HCT116 (cell line): ENCODE measurements around the gene LRRC3C. TPM values are rescaled to one million over a fixed set of nuclear protein-coding genes. Genes with fewer than 3 reads are reported as not detected.

ENCODE experiments used
- ATAC-seq: fragments of 200-7000 bp; cut with Tn5 transposase; 2 replicates; pipeline ENCODE4 v1.9.1; 2020; ENCODE audit warnings: mild to moderate bottlenecking, moderate library complexity
- BruUV-seq: library from RNA; stranded (reverse); fragments of 400-500 nt; replicated peaks from 2 replicates; lab custom pipeline; 2021; lab: Mats Ljungman, UMichigan
- CTCF ChIA-PET: fragments of 300-600 bp; sonication (Branson Sonifier 250); formaldehyde crosslinking; loops from one replicate; lab custom pipeline; 2021; ENCODE audit warnings: antibody characterized with exemption; lab: Charles Lee
- POLR2A ChIA-PET: fragments of 300-600, 350-600 bp; sonication (Branson Sonifier 250); formaldehyde crosslinking; loops from one replicate; lab custom pipeline; 2021; ENCODE audit warnings: antibody characterized with exemption; lab: Charles Lee
- RAD21 ChIA-PET, 2 experiments: fragments of 300-600 bp; sonication (Branson Sonifier 250); formaldehyde crosslinking; loops; one replicate each; lab custom pipeline; 2023; ENCODE audit warnings: low total read pairs in 2 of 2; ENCODE audit not compliant: uncharacterized antibody in 2 of 2, unreplicated experiment in 2 of 2, low non-redundant PET in 1 of 2; lab: Charles Lee
- DNase-seq: peaks from one replicate; pipeline ENCODE4 v3.0.0-alpha.2; 2010; ENCODE audit warnings: low read depth, low spot score
- H2AFZ ChIP-seq: fragments of 200-600 bp; shearing (Covaris generic), sonication (generic); 2 replicates; pipeline ENCODE4 v1.6.1; 2017; ENCODE audit warnings: low read depth, mixed run types, mixed read lengths, antibody characterized with exemption, low read length; ENCODE audit not compliant: poor library complexity, severe bottlenecking
- H3K27ac ChIP-seq: 2 replicates; pipeline ENCODE4 v1.5.1; 2012; ENCODE audit warnings: low read depth, low read length
- H3K27me3 ChIP-seq: fragments of 200-600 bp; sonication (generic); 2 replicates; pipeline ENCODE4 v1.6.1; 2016; ENCODE audit warnings: mixed run types, low read length, mixed read lengths; ENCODE audit not compliant: insufficient read depth
- H3K36me3 ChIP-seq, 2 experiments: fragments of 200-500 bp in 1 of 2; fragments of 200-600 bp in 1 of 2; sonication (Bioruptor generic) in 1 of 2; sonication (generic) in 1 of 2; 2 replicates each; pipeline versions ENCODE4 v1.5.1 to v1.6.1; 2014 to 2016; ENCODE audit warnings: low read length in 2 of 2, inconsistent platforms in 1 of 2, mixed read lengths in 1 of 2, mixed run types in 1 of 2; ENCODE audit not compliant: insufficient read depth in 2 of 2, control insufficient read depth in 1 of 2
- H3K4me1 ChIP-seq, 2 experiments: fragments of 200-600 bp in 1 of 2; sonication (generic) in 1 of 2; 2 replicates each; pipeline versions ENCODE4 v1.5.1 to v1.6.1; 2012 to 2017; ENCODE audit warnings: low read length in 2 of 2, inconsistent platforms in 1 of 2, mild to moderate bottlenecking in 1 of 2, mixed read lengths in 1 of 2, mixed run types in 1 of 2, moderate library complexity in 1 of 2; ENCODE audit not compliant: insufficient read depth in 2 of 2, control insufficient read depth in 1 of 2
- H3K4me2 ChIP-seq: fragments of 200-600 bp; sonication (generic); 2 replicates; pipeline ENCODE4 v1.6.1; 2017; ENCODE audit warnings: mixed run types, low read length, mixed read lengths
- H3K4me3 ChIP-seq, 2 experiments: fragments of 200-600 bp in 1 of 2; sonication (generic) in 1 of 2; replicated peaks in 1 of 2; 2 replicates each; pipeline ENCODE4 v1.5.1; 2011 to 2016; ENCODE audit warnings: low read length in 2 of 2, control low read depth in 1 of 2, low read depth in 1 of 2, mild to moderate bottlenecking in 1 of 2, mixed read lengths in 1 of 2, mixed run types in 1 of 2
- H3K79me2 ChIP-seq: fragments of 200-600 bp; sonication (generic); 2 replicates; pipeline ENCODE4 v1.6.1; 2017; ENCODE audit warnings: mild to moderate bottlenecking, mixed run types, low read length, moderate library complexity, mixed read lengths; ENCODE audit not compliant: insufficient read depth
- H3K9ac ChIP-seq: fragments of 200-600 bp; sonication (generic); 2 replicates; pipeline ENCODE4 v1.6.1; 2016; ENCODE audit warnings: low read length, mixed read lengths
- H3K9me2 ChIP-seq: fragments of 200-600 bp; sonication (generic), shearing (Covaris generic); 2 replicates; pipeline ENCODE4 v1.6.1; 2017; ENCODE audit warnings: mixed run types, mild to moderate bottlenecking, moderate library complexity; ENCODE audit not compliant: insufficient read depth
- H3K9me3 ChIP-seq, 2 experiments: fragments of 200-500 bp in 1 of 2; fragments of 200-600 bp in 1 of 2; sonication (Bioruptor generic) in 1 of 2; sonication (generic) in 1 of 2; 2 replicates each; pipeline ENCODE4 v1.6.1; 2014 to 2017; ENCODE audit warnings: low read length in 2 of 2, mixed read lengths in 2 of 2, inconsistent platforms in 1 of 2, low read depth in 1 of 2, mild to moderate bottlenecking in 1 of 2, mixed run types in 1 of 2, moderate library complexity in 1 of 2; ENCODE audit not compliant: control insufficient read depth in 1 of 2, insufficient read depth in 1 of 2
- H4K20me1 ChIP-seq: fragments of 200-600 bp; sonication (generic), shearing (Covaris generic); 2 replicates; pipeline ENCODE4 v1.6.1; 2017; ENCODE audit warnings: mixed run types, mild to moderate bottlenecking, moderate library complexity; ENCODE audit not compliant: insufficient read depth
- CBX3 ChIP-seq: IDR thresholded peaks from 2 replicates; pipeline ENCODE4 v1.6.1; 2012; ENCODE audit warnings: low read depth
- CEBPB ChIP-seq: IDR thresholded peaks from 2 replicates; pipeline ENCODE4 v1.6.1; 2012; ENCODE audit warnings: low read depth
- EGR1 ChIP-seq: IDR thresholded peaks from 2 replicates; pipeline ENCODE4 v1.6.1; 2012; ENCODE audit warnings: low read depth
- ELF1 ChIP-seq: IDR thresholded peaks from 2 replicates; pipeline ENCODE4 v1.6.1; 2012; ENCODE audit warnings: low read depth, borderline replicate concordance
- EZH2 ChIP-seq: fragments of 200-600 bp; sonication (generic); IDR thresholded peaks from 2 replicates; pipeline ENCODE4 v1.6.1; 2017; ENCODE audit warnings: antibody characterized with exemption, mixed run types
- EZH2phosphoT487 ChIP-seq: fragments of 200-600 bp; IDR thresholded peaks from 2 replicates; pipeline ENCODE4 v1.6.1; 2018; ENCODE audit warnings: antibody characterized with exemption, borderline replicate concordance
- JUND ChIP-seq: IDR thresholded peaks from 2 replicates; pipeline ENCODE4 v1.6.1; 2012
- MAX ChIP-seq: IDR thresholded peaks from 2 replicates; pipeline ENCODE4 v1.6.1; 2012
- POLR2A ChIP-seq: IDR thresholded peaks from 2 replicates; pipeline ENCODE4 v1.7.0; 2011; ENCODE audit warnings: borderline replicate concordance; ENCODE audit not compliant: insufficient read depth, insufficient read length; ENCODE audit errors: extremely low read depth
- RAD21 ChIP-seq: IDR thresholded peaks from 2 replicates; pipeline ENCODE4 v1.6.1; 2012; ENCODE audit warnings: low read depth, mild to moderate bottlenecking
- REST ChIP-seq: IDR thresholded peaks from 2 replicates; pipeline ENCODE4 v1.6.1; 2012; ENCODE audit warnings: low read depth
- SIN3A ChIP-seq: IDR thresholded peaks from 2 replicates; pipeline ENCODE4 v1.6.1; 2012; ENCODE audit warnings: low read depth
- SP1 ChIP-seq: IDR thresholded peaks from 2 replicates; pipeline ENCODE4 v1.6.1; 2012; ENCODE audit warnings: low read depth
- SRF ChIP-seq: IDR thresholded peaks from 2 replicates; pipeline ENCODE4 v1.6.1; 2012; ENCODE audit warnings: low read depth
- YY1 ChIP-seq: IDR thresholded peaks from 2 replicates; pipeline ENCODE4 v1.6.1; 2011; ENCODE audit warnings: low read length, low read depth, moderate library complexity, mild to moderate bottlenecking; ENCODE audit not compliant: insufficient replicate concordance; ENCODE audit errors: extremely low read depth
- intact Hi-C: fragments of 100-400 bp; cut with micrococcal nuclease; formaldehyde crosslinking; loops from 2 replicates; pipeline ENCODE4 v1.10.0; 2022
- total RNA-seq: library from RNA; stranded (reverse); gene quantifications from one replicate; pipeline ENCODE4 v1.2.1, GENCODE V29; 2021; ENCODE audit not compliant: unreplicated experiment
- TF ChIP-seq, protein P1 (sequence below): IDR thresholded peaks from 2 replicates; pipeline ENCODE4 v1.6.1; 2011; ENCODE audit warnings: mild to moderate bottlenecking, low read length, moderate library complexity; ENCODE audit not compliant: insufficient replicate concordance; ENCODE audit errors: extremely low read depth
- TF ChIP-seq, protein P2 (sequence below), 3 experiments: fragments of 200-600 bp in 1 of 3; sonication (generic) in 1 of 3; IDR thresholded peaks in 2 of 3; conservative IDR thresholded peaks in 1 of 3; 2 replicates each; pipeline ENCODE4 v1.5.1; 2012 to 2017; ENCODE audit warnings: low read depth in 2 of 3, low read length in 2 of 3, antibody characterized with exemption in 1 of 3, borderline replicate concordance in 1 of 3, control low read depth in 1 of 3, mild to moderate bottlenecking in 1 of 3, mixed read lengths in 1 of 3, mixed run types in 1 of 3, moderate library complexity in 1 of 3; ENCODE audit not compliant: insufficient read depth in 1 of 3
- TF ChIP-seq, protein P3 (sequence below): IDR thresholded peaks from 2 replicates; pipeline ENCODE4 v1.6.1; 2012

LRRC3C gene
- total RNA-seq, 1 experiment from 2014 or later, result not detected

DNA sequence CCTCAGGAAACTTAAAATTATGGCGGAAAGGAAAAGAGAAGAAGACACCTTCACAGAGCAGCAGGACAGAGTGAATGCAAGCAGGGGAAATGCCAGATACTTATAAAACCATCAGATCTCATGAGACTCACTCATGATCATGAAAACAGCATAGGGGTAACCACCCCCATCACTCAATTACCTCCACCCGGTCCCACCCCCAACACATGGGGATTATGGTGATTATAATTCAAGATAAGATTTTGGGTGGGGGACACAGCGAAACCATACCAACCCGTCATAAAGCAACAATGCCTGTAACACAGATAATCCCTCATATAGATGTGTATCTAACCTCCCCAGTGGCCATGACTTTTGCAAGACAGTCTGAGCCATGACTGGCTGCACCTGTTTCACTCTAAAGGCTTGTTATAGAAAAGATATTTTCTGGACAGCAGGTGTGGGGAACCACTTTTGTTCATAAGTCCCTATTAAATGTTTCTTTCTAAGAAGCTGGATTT is 28.2 kb downstream of the LRRC3C start:
- Histone ChIP-seq H3K9ac (no peak overlapping the region), H3K4me1 (peaks cover 15 to 27% of the 10 kb centered on the region in 2 experiments), H2AFZ (no peak overlapping the region), H3K9me2 (no peaks in the 10 kb centered on the region), H3K79me2 (no peaks in the 10 kb centered on the region), H3K27ac (no peak overlapping the region), H3K4me3 (no peak overlapping the region), H4K20me1 (no peaks in the 10 kb centered on the region), H3K27me3 (no peaks in the 10 kb centered on the region), H3K9me3 (no peaks in the 10 kb centered on the region), H3K36me3 (no peaks in the 10 kb centered on the region), H3K4me2 (no peak overlapping the region)
- no peak for ATAC-seq
- ChIA-PET RAD21 (interaction anchor here in 1 of 2 experiments (0.5 kb wide), 1 partner anchor 236 kb away, joined by 3 read pairs; no protein-coding TSS in a partner anchor), CTCF (interaction anchor here (1.0 kb wide), 1 partner anchor 25 kb away, joined by 4 read pairs; the partner anchor contains the start of gene PSMD3), POLR2A (no interaction called here)
- TF ChIP-seq ELF1 (no peak), EGR1 (no peak), MAX (no peak), EZH2phosphoT487 (no peak), CEBPB (no peak), SRF (no peak), SIN3A (no peak), REST (no peak), POLR2A (no peak), YY1 (no peak), SP1 (no peak), EZH2 (no peak), CBX3 (no peak), RAD21 (no peak), JUND (no peak)
- TF ChIP-seq, protein P1, sequence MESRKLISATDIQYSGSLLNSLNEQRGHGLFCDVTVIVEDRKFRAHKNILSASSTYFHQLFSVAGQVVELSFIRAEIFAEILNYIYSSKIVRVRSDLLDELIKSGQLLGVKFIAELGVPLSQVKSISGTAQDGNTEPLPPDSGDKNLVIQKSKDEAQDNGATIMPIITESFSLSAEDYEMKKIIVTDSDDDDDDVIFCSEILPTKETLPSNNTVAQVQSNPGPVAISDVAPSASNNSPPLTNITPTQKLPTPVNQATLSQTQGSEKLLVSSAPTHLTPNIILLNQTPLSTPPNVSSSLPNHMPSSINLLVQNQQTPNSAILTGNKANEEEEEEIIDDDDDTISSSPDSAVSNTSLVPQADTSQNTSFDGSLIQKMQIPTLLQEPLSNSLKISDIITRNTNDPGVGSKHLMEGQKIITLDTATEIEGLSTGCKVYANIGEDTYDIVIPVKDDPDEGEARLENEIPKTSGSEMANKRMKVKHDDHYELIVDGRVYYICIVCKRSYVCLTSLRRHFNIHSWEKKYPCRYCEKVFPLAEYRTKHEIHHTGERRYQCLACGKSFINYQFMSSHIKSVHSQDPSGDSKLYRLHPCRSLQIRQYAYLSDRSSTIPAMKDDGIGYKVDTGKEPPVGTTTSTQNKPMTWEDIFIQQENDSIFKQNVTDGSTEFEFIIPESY, result no peak
- TF ChIP-seq, protein P2, sequence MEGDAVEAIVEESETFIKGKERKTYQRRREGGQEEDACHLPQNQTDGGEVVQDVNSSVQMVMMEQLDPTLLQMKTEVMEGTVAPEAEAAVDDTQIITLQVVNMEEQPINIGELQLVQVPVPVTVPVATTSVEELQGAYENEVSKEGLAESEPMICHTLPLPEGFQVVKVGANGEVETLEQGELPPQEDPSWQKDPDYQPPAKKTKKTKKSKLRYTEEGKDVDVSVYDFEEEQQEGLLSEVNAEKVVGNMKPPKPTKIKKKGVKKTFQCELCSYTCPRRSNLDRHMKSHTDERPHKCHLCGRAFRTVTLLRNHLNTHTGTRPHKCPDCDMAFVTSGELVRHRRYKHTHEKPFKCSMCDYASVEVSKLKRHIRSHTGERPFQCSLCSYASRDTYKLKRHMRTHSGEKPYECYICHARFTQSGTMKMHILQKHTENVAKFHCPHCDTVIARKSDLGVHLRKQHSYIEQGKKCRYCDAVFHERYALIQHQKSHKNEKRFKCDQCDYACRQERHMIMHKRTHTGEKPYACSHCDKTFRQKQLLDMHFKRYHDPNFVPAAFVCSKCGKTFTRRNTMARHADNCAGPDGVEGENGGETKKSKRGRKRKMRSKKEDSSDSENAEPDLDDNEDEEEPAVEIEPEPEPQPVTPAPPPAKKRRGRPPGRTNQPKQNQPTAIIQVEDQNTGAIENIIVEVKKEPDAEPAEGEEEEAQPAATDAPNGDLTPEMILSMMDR (IDR thresholded peaks at IDR 0.05 in 2 of 3, conservative IDR thresholded peaks at IDR 0.05 in 1 of 3; ENCODE audit: borderline replicate concordance in 1 of 3, insufficient read depth in 1 of 3, low read depth in 2 of 3, low read length in 2 of 3), result no peak
- TF ChIP-seq, protein P3, sequence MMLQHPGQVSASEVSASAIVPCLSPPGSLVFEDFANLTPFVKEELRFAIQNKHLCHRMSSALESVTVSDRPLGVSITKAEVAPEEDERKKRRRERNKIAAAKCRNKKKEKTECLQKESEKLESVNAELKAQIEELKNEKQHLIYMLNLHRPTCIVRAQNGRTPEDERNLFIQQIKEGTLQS, result no peak
- no peak for DNase-seq
- no TSS peak for BruUV-seq
- intact Hi-C loops, result loop anchor here (10.0 kb wide), 1 partner anchor 221 kb away; the partner anchor contains the start of genes GRB7 and MIEN1
